HepG2 (cell line): ENCODE data around the gene TNC. TPM values are rescaled to one million over a fixed set of nuclear protein-coding genes. Genes with fewer than 3 reads are reported as not detected.

Experiments used
- ATAC-seq: fragments of 200-7000 bp; cut with Tn5 transposase; 3 replicates; pipeline ENCODE4 v1.9.1; 2020; ENCODE audit warnings: mild to moderate bottlenecking, moderate library complexity
- BruUV-seq: library from RNA; stranded (reverse); fragments of 400-500 nt; replicated peaks from 2 replicates; lab custom pipeline; 2021; lab: Mats Ljungman, UMichigan
- CTCF ChIA-PET: fragments of 300-600 bp; formaldehyde crosslinking; extraction: SDS; loops from one replicate; lab custom pipeline; 2021; ENCODE audit warnings: low total read pairs, inconsistent platforms, low intra/inter-chr PET ratio; lab: Yijun Ruan, JAX
- POLR2A ChIA-PET: fragments of 350-600 bp; sonication (Branson Sonifier 250); formaldehyde crosslinking; loops from one replicate; lab custom pipeline; 2020; ENCODE audit warnings: antibody characterized with exemption, inconsistent platforms; lab: Yijun Ruan, JAX
- DNase-seq: peaks from one replicate; pipeline ENCODE4 v3.0.0-alpha.2; 2015; ENCODE audit warnings: low spot score
- FAIRE-seq: peaks from 3 replicates; lab custom pipeline; 2011; peaks lifted over from hg19 to GRCh38; lab: Jason Lieb, UNC
- H2AFZ ChIP-seq: one replicate; pipeline ENCODE4 v1.6.1; 2011; ENCODE audit warnings: low read length, inconsistent platforms
- H3K27ac ChIP-seq: fragments of 300-600 bp; 3 replicates; pipeline ENCODE4 v1.8.0; 2011; ENCODE audit warnings: mixed run types, mild to moderate bottlenecking, mixed read lengths, low read length, inconsistent platforms; ENCODE audit not compliant: insufficient read depth; ENCODE audit errors: extremely low read length
- H3K27me3 ChIP-seq, 2 experiments: fragments of 200-600 bp in 1 of 2; 2 replicates in 1 of 2; 3 replicates in 1 of 2; pipeline versions ENCODE4 v1.6.0 to v1.8.0; 2011; ENCODE audit warnings: low read length in 2 of 2, mild to moderate bottlenecking in 2 of 2, moderate library complexity in 2 of 2, inconsistent platforms in 1 of 2; ENCODE audit not compliant: insufficient read depth in 2 of 2, control insufficient read depth in 1 of 2
- H3K36me3 ChIP-seq, 2 experiments: fragments of 200-600 bp in 1 of 2; replicated peaks in 1 of 2; 2 replicates in 1 of 2; 3 replicates in 1 of 2; pipeline versions ENCODE4 v1.5.1 to v1.8.0; 2011; ENCODE audit warnings: low read length in 2 of 2, inconsistent platforms in 1 of 2; ENCODE audit not compliant: insufficient read depth in 2 of 2, control insufficient read depth in 1 of 2
- H3K4me1 ChIP-seq: 2 replicates; pipeline ENCODE4 v1.5.1; 2012; ENCODE audit warnings: low read length, inconsistent platforms; ENCODE audit not compliant: insufficient read depth
- H3K4me2 ChIP-seq: 2 replicates; pipeline ENCODE4 v1.6.0; 2011; ENCODE audit warnings: low read depth, low read length, inconsistent platforms
- H3K4me3 ChIP-seq, 3 experiments: fragments of 200-600 bp in 1 of 3; sonication (generic), shearing (Covaris generic) in 1 of 3; replicated peaks in 1 of 3; 2 replicates each; pipeline ENCODE4 v1.5.1; 2011 to 2016; ENCODE audit warnings: low read length in 3 of 3, inconsistent platforms in 2 of 3, low read depth in 2 of 3, mild to moderate bottlenecking in 2 of 3, control low read depth in 1 of 3, mixed read lengths in 1 of 3; ENCODE audit not compliant: insufficient read depth in 1 of 3
- H3K79me2 ChIP-seq: one replicate; pipeline ENCODE4 v1.6.1; 2011; ENCODE audit warnings: low read length, inconsistent platforms; ENCODE audit not compliant: insufficient read depth
- H3K9ac ChIP-seq: 2 replicates; pipeline ENCODE4 v1.6.0; 2011; ENCODE audit warnings: mild to moderate bottlenecking, low read depth, low read length, inconsistent platforms; ENCODE audit not compliant: insufficient read depth
- H3K9me3 ChIP-seq: 2 replicates; pipeline ENCODE4 v1.5.1; 2012; ENCODE audit warnings: mild to moderate bottlenecking, low read length
- H4K20me1 ChIP-seq: 2 replicates; pipeline ENCODE4 v1.6.0; 2011; ENCODE audit warnings: inconsistent platforms, mild to moderate bottlenecking, low read length, moderate library complexity; ENCODE audit not compliant: insufficient read depth
- AHR ChIP-seq: IDR thresholded peaks from 2 replicates; pipeline ENCODE4 v1.6.1; 2018; ENCODE audit warnings: missing genetic modification reagents, missing compliant biosample characterization
- CBFB ChIP-seq: sonication (generic); formaldehyde crosslinking; IDR thresholded peaks from 2 replicates; pipeline ENCODE4 v1.4.0; 2020; ENCODE audit warnings: missing genetic modification reagents
- PCBP2 ChIP-seq: fragments of 200-400 bp; formaldehyde crosslinking; optimal IDR thresholded peaks from 2 replicates; pipeline ENCODE3; 2018; ENCODE audit warnings: low read length, low read depth; ENCODE audit not compliant: poor library complexity, severe bottlenecking
- ZNF383 ChIP-seq: sonication (generic); formaldehyde crosslinking; IDR thresholded peaks from 2 replicates; pipeline ENCODE4 v1.4.0; 2020; ENCODE audit warnings: missing genetic modification reagents, mild to moderate bottlenecking, borderline replicate concordance
- WGBS: methylation state at CpG from one replicate; pipeline ENCODE4 v1.1.6; 2017; ENCODE audit warnings: low lambda C conversion rate; 5-methylcytosine and 5-hydroxymethylcytosine counted together
- in situ Hi-C: cut with HindIII; loops from 2 replicates; pipeline ENCODE4 v1.10.0; 2017; ENCODE audit warnings: low pct_unique_long_range_greater_than_20kb; ENCODE audit not compliant: extremely low pct_ligation_motif_present
- intact Hi-C: fragments of 100-400 bp; cut with micrococcal nuclease; formaldehyde crosslinking; loops from one replicate; pipeline ENCODE4 v1.10.0; 2022; ENCODE audit not compliant: unreplicated experiment
- polyA plus RNA-seq, 8 experiments: library from polyadenylated mRNA; depleted of rRNA in 3 of 8; stranded (reverse) in 7 of 8; unstranded in 1 of 8; fragments of >200 nt; fragmentation: Illumina TruSeq in 4 of 8; extraction: Trizol in 4 of 8; gene quantifications; 2 replicates each; pipeline versions ENCODE4 v1.2.1 to v1.2.3, GENCODE V29; 2011 to 2016; ENCODE audit warnings: low read depth in 4 of 8, missing spikeins in 1 of 8, mixed read lengths in 1 of 8; ENCODE audit not compliant: insufficient read depth in 1 of 8
- total RNA-seq, 5 experiments: library from RNA; depleted of rRNA; stranded (reverse); fragments of >200 nt; fragmentation: Illumina TruSeq; extraction: Trizol; gene quantifications; 2 replicates each; pipeline ENCODE4 v1.2.3, GENCODE V29; 2016; ENCODE audit warnings: low read depth in 1 of 5
- TF ChIP-seq, protein P1 (sequence below): sonication (generic); formaldehyde crosslinking; IDR thresholded peaks from 2 replicates; pipeline ENCODE4 v1.4.0; 2020; ENCODE audit warnings: missing genetic modification reagents
- TF ChIP-seq, protein P2 (sequence below): sonication (generic); formaldehyde crosslinking; IDR thresholded peaks from 2 replicates; pipeline ENCODE4 v1.5.0; 2020; ENCODE audit warnings: missing genetic modification reagents

The TNC gene
- total and polyA plus RNA-seq, 2 of the 13 experiments (the other 11 are each of a cell fraction or from before 2014, with no cell fraction given) = not detected

DNA sequence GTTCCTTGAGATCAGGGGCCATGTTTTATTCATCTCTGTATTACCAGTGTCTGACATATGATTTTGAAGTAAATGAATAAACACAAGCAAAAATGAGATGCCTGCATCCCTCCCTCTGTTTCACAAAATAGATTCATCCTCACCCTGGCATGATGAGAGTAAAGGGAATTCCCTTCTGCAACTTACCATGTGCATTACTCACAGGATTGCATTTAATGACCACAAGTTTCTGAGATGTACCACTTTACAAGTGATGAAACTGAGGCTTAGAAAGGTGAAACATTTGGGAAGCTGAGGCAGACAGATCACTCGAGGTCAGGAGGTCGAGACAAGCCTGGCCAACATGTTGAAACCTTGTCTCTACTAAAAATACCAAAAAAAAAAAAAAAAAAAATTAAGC, 113.4 kb downstream of the TNC start:
- in situ Hi-C loops (loop anchor here (25.0 kb wide), 1 partner anchor 567 kb away; no protein-coding TSS in a partner anchor), intact Hi-C loops (no loop called here)
- no peak overlapping the region for H3K27ac ChIP-seq
- no peak overlapping the region for H3K9ac ChIP-seq
- H4K20me1 ChIP-seq = no peaks in the 10 kb centered on the region
- H3K4me2 ChIP-seq = no peak overlapping the region
- H3K9me3 ChIP-seq = no peaks in the 10 kb centered on the region
- FAIRE-seq (no peak), ATAC-seq (no peak), DNase-seq (no peak)
- no peak overlapping the region for H2AFZ ChIP-seq
- H3K4me3 ChIP-seq = no peak overlapping the region
- TF ChIP-seq, protein P1, sequence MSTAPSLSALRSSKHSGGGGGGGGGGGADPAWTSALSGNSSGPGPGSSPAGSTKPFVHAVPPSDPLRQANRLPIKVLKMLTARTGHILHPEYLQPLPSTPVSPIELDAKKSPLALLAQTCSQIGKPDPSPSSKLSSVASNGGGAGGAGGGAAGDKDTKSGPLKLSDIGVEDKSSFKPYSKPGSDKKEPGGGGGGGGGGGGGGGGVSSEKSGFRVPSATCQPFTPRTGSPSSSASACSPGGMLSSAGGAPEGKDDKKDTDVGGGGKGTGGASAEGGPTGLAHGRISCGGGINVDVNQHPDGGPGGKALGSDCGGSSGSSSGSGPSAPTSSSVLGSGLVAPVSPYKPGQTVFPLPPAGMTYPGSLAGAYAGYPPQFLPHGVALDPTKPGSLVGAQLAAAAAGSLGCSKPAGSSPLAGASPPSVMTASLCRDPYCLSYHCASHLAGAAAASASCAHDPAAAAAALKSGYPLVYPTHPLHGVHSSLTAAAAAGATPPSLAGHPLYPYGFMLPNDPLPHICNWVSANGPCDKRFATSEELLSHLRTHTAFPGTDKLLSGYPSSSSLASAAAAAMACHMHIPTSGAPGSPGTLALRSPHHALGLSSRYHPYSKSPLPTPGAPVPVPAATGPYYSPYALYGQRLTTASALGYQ (CRISPR knock-in tag) = no peak
- TF ChIP-seq PCBP2 (no peak), ZNF383 (CRISPR knock-in tag) (no peak), AHR (CRISPR knock-in tag) (no peak), CBFB (CRISPR knock-in tag) (no peak)
- TF ChIP-seq, protein P2, sequence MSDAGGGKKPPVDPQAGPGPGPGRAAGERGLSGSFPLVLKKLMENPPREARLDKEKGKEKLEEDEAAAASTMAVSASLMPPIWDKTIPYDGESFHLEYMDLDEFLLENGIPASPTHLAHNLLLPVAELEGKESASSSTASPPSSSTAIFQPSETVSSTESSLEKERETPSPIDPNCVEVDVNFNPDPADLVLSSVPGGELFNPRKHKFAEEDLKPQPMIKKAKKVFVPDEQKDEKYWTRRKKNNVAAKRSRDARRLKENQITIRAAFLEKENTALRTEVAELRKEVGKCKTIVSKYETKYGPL (CRISPR knock-in tag) = no peak
- no peaks in the 10 kb centered on the region; a peak in 1 of 5 replicates for H3K27me3 ChIP-seq
- no peaks in the 10 kb centered on the region for H3K36me3 ChIP-seq
- H3K4me1 ChIP-seq = no peaks in the 10 kb centered on the region
- BruUV-seq = no TSS peak
- POLR2A ChIA-PET = no interaction called here
- H3K79me2 ChIP-seq = no peaks in the 10 kb centered on the region
- CTCF ChIA-PET = no interaction called here
- WGBS = 0% methylated on average over 2 of the region's 2 CpGs
